HG02840 (cell line): ENCODE data around the gene OR10C1.
"Not testable (repeated sequence)": the region's sequence is repeated elsewhere in the genome, so short reads cannot be mapped to it uniquely, and the experiment has no call there.

Experiments
- ATAC-seq: cut with Tn5 transposase; IDR thresholded peaks from one replicate; pipeline ENCODE4 v1.9.1; 2021; ENCODE audit warnings: mild to moderate bottlenecking, moderate library complexity, moderate number of reproducible peaks; ENCODE audit not compliant: unreplicated experiment, low FRiP score

OR10C1 gene, protein sequence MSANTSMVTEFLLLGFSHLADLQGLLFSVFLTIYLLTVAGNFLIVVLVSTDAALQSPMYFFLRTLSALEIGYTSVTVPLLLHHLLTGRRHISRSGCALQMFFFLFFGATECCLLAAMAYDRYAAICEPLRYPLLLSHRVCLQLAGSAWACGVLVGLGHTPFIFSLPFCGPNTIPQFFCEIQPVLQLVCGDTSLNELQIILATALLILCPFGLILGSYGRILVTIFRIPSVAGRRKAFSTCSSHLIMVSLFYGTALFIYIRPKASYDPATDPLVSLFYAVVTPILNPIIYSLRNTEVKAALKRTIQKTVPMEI

DNA sequence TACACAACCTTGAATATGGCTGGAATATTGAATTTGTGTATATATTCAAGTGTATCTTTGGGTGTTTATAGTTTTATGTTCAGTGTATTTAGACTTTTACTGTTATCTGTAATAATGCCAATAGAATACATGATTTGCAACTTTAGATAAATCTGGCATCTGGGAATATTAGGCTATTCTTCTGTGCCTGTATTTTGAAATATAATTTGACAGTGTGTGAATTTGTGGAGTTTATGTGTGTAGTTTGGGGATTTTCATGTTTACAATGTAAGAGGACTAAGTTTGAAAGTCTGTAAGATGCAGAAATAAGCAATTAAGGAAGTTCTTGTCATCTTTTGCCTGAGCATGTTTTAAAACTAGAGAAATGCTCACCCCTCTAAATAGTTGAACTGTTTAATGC, at the start of gene OR10C1:
Gene OR10C1, plus strand, starts transcription at position 301 of the 400 bp plus-strand sequence. CDS start 710 bp downstream, outside the sequence.
- no peak for ATAC-seq

DNA sequence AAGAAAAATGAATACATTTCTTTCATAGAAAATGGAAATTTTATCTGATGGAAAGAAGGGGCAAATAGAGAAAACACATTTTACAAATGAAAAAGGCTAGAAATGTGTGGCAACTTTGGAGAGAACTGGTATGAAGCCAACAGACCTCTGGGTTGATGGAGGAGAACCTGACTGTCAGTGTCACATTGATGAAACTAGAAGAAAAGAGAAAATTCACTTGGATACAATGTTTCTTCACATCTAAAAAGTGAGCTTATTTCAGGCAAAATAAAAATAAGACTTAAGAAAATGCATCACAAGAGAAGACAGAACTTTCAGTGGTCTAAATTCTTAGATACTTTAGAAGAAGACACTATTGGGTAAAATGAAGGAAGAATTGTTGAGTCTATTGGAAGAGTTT, 43.8 kb upstream of the OR10C1 start, which contains the start of gene OR12D2:
Gene OR12D2, plus strand, starts transcription at position 301 of the 400 bp plus-strand sequence. CDS start 1,069 bp downstream, outside the sequence.
- ATAC-seq, result no peak

DNA sequence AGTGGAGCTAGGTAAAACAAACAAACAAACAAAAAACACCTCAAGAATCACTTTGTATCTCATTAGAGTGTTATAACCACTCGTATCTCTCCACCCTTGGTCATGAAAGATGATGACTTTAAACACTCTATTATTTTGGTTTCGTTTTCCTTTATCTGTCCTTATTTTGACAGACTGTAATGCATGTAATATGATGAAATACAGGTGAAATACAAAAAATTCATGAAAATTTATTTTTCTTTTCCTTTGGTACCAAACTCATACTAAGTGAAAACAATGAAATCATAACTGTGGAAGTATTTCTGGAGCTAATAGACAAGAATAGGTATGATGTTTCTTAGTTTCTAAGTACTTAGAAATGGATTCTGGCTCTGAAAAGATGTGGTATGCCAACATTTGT, 39.6 kb upstream of the OR10C1 start:
- ATAC-seq, result no peak

DNA sequence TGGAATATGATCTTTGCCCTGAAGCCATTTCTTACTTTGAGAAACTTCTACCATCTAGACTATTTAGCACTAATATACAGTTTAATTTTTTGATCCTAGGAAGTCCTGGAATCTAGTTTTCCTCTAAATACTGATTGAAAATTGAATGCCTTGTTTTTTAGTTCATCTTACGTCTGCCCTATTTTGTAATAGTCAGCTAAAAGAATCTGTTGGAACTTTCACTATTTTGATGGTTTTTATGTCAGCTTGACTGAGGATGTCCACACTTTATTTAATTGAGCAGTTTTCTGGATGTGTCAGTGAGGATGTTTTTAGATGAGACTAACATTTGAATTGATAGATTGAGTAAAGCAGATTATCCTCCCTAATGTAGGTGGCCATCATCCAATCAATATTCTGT, 35.3 kb upstream of the OR10C1 start:
- ATAC-seq, result no peak

DNA sequence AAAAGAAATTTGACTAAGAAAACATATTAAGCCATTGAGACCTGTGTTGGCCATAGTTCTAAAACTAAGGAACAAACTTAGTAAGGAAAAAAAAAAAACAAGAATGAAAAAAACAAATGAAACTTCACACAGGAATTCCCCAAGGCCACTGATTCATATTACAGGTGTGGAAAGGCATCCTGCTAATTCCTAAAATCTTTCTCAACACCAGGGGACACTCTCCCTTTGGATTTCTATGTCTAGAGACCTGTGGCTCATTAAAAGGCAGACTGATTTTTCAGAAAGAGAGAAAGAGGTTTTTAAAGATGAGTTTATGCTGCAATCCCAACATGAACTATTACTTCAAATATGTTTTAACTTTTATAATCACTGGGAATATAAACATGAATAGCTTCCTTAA, 24.5 kb upstream of the OR10C1 start, which contains the start of gene OR12D1:
Gene OR12D1, plus strand, starts transcription at position 341 of the 400 bp plus-strand sequence.
- no peak for ATAC-seq

DNA sequence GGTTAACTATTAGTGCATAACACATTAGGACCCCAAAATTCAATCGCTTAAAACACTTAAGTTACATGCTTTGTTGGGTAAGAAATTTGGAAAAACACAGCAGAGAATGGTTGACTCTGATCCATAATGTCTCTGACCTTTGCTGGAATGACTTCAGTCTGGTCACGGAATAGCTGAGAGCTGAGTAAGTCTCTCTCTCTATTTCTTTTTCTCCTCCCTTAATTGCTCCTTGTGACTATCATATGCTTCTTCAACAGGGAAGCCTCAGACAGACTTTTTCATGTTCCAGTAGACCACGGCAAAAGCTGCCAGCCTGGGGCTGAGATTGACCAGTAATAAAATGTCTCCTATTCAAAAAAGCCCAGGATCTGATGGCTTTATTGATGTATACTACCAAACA, 19.6 kb upstream of the OR10C1 start:
- no peak for ATAC-seq

DNA sequence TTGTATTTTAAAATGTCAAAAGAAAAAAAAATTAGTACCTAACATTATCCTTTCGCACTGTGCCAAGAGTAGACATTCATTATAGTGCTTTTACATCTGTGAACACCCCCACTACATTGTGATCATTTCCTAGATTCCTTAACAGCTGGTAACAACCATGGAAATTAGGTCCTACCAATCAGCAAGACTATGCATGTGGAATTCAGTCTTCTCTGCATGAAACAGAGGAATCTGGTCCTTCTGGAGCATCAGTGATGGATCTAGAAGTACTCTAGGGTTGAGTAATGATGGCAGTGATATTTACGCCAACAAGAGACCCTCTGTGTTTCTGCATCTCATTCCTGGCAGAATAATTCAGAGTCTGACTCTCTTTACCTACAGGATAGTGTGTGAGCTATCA, 14.9 kb upstream of the OR10C1 start:
- no peak for ATAC-seq

DNA sequence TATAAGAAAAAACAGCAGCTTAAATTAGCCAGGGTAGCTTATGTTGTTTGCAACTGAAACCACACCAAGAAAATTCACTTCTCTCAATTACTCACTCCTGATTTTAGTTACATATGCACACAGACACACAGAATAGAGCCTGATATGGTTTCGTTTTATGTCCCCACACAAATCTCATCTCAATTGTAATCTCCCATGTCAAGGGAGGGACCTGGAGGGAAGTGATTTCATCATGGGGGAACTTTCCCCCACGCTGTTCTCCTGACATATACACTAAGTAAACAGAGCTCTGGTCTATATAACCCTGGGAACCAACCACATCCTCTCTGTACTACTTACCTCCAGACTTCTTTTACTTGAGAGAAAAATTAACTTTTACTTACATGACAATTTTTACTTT, 14.5 kb upstream of the OR10C1 start:
- ATAC-seq, result no peak

DNA sequence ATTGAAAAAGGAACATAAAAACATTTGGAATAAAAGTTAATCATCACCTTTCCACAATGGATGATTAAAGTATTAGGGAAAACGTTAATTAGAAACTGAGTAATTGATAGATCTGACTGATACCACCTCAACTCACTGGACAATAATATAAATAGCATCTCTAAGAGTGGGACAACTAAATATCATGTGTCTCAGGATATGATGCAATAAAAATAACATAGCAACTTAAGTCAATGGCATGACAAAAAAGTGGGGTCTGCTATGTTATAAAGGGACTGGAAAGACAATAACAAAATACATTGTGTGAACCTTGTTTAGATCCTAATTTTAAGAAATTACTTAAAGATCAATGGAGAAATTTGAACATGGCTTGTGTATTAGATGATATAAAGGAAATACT, 14.0 kb upstream of the OR10C1 start:
- ATAC-seq, result no peak

DNA sequence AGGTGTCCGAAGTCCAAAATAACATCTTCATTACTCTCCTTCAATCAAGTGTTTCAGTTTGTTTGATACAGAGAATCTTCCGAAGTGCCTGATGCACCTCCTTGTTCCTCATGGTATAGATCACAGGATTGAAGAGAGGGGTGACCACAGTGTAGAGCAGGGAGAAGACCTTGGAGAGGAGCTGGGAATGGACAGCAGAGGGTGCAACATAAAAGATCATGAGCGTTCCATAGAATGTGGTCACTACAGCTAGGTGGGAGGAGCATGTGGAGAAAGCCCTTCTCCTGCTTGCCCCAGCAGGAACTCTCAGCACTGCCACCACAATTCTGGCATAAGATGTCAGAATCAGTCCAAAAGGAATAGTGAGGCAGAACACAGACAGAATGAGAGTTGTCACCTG, 12.5 kb upstream of the OR10C1 start:
- no peak for ATAC-seq

DNA sequence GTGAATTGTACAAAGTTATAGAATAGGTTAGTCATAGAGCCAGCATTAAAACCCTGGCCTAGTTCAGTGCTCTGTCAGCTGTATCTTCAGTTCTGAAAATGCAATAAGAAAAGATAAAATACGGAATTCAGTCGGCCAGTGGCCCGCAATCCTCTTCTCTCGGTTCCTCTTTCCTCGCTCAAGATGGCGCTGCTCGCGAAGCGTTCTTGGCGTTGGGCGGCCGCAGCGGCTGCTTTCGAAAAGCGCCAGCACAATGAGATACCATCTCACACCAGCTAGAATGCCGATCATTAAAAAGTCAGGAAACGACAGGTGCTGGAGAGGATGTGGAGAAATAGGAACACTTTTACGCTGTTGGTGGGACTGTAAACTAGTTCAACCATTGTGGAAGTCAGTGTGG, 2.4 kb upstream of the OR10C1 start:
- ATAC-seq, result not testable (repeated sequence)

DNA sequence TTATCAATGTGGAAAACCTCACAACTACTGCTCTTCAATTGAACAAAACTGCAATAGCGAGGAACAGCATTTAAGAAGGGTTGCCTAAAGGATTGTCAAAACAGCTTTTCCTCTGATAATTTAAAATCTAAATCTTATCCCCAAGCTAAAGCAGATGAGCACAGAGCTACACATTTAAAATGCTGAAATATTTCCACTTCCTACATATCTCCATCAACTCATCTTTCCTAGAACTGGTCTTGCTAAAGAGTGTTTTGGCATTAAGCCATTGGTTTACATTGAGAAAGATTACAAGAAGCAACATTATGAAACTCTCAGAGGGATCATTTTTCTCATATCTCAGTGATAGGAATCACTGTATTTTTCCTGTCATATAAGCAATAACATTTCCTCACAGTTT, 3.6 kb downstream of the OR10C1 start:
- ATAC-seq, result no peak

DNA sequence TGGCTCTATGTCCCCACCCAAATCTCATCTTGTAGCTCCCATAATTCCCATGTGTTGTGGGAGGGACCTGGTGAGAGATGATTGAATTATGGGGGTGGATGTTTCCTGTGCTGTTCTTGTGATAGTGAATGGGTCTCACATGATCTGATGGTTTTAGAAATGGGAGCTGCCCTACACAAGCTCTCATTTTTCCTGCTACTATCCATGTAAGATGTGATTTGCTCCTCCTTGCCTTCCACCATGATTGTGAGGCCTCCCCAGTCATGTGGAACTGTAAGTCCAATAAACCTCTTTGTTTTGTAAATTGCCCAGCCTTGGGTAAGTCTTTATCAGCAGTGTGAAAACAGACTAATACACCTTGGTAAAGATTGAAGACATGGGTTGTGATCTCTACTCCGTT, 4.9 kb downstream of the OR10C1 start:
- ATAC-seq, result not testable (repeated sequence)

DNA sequence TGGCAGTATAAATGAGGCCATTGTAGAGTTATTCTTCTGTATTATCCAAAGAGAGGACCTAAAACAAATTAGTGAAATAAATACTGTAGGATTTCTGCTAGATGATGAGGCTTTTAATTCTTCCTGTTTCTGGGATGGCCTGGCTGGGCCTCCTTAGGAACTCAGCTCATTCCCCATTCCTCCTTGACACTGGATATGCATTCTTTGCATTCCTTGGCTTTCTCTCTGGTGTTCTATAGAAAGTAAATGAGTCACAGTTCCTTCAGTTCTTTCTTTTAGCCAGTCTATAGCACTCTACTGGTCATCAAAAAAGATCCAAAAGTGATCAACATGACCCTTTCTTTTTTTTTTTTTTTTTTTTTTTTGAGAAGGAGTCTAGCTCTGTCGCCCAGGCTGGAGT, 8.6 kb downstream of the OR10C1 start:
- ATAC-seq, result no peak

DNA sequence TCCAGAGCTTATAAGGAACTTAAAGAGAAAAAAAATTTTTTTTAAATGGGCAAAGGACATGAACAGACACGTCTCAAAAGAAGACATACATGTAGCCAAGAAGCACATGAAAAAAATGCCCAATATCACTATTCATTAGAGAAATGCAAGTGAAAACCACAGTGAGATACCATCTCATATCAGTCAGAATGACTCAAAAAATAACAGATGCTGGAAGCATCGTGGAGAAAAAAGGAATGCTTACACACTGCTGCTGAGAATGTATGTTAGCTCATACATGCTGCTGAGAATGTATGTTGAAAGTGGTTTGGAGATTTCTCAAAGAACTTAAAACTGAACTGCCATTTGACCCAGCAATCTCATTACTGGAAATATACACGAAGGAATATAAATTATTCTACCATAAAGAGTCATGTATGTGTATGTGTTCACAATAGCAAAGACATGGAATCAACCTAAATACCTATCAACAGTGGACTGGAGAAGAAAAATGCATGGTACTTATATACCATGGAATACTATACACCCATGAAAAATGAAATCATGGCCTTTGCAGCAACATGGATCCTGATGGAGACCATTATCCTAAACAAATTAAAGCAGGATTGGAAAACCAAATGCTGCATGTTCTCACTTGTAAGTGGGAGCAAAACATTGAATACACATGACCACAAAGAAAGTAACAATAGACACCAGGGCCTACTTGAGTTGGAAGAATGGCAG, 12.5 kb downstream of the OR10C1 start:
- no peak for ATAC-seq

DNA sequence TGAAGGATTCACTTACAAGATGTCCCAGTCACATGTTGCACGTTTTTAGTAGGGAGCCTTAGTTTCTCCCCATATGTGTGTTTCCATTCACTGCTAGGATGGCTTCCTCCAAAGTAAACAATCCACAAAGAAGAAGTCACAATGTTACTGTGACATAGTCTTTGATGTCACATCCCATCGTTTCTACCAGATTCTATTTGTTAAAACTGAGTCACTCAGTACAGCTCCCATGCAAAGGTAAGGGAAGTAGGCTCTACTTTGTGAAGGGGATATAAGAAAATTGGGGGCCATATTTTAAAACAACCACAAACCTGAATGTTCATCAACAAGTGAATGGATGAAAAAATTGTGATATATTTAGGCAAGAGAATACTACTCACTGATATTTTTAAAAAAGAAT, 17.9 kb downstream of the OR10C1 start, which contains the start of the genes OR11A1 and OR2H1:
Gene OR11A1, minus strand, starts transcription at position 101 of the 400 bp plus-strand sequence. CDS start 29,430 bp downstream, outside the sequence.
Gene OR2H1, plus strand, starts transcription at position 185 of the 400 bp plus-strand sequence. CDS start 4,615 bp downstream, outside the sequence.
- ATAC-seq, result no peak

DNA sequence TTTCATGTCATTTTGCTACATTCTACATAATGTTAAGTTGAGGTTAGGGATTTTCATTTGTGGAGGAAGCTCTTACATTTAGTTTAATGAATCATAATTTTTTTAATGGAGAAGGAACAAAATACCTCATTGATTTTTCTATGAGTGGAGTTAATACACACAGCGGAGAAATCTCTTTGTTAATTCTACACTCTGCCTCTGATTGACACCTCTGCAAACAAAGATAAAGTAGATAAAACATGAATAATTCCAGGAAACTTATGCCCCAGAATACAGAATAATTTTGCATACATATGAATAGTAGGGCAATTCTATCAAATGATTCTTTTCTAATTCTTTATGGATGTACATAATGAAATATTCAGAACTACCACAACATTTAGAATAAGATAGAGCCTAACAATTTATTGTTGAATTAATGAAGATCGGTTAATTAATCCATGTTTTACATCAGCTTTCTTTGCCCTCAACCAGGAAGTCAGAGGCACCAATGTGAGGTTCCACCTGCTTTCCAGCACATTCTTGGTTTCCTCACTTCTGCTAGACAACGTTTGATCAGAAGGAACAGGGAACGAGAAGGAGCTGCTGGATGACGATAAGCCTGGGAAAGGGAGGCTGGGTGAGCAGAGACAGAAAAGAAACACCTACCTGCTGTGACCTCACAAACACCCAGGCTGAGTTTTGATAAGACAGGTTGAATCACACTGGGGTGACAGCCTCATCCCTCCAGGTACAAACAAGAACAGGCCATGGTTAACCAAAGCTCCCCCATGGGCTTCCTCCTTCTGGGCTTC, 22.1 kb downstream of the OR10C1 start:
- ATAC-seq, result no peak

DNA sequence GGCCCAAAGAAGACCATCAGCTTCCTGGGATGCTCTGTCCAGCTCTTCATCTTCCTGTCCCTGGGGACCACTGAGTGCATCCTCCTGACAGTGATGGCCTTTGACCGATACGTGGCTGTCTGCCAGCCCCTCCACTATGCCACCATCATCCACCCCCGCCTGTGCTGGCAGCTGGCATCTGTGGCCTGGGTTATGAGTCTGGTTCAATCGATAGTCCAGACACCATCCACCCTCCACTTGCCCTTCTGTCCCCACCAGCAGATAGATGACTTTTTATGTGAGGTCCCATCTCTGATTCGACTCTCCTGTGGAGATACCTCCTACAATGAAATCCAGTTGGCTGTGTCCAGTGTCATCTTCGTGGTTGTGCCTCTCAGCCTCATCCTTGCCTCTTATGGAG, 22.9 kb downstream of the OR10C1 start:
- no peak for ATAC-seq

DNA sequence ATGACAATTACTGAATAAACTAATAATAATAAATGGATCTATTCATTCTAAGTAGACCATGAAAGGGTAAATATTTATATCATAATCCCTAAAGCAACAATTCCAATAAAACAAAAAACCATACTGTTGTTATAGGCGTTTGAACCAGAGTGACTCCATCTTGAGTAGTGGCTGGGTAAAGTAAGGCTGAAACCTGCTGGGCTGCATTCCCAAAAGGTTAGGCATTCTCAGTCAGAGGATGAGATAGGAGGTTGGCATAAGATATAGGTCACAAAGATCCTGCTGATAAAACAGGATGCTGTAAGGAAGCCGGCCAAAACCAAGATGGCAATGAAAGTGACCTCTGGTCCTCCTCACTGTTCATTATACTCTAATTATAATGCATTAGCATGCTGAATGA, 26.2 kb downstream of the OR10C1 start:
- no peak for ATAC-seq

DNA sequence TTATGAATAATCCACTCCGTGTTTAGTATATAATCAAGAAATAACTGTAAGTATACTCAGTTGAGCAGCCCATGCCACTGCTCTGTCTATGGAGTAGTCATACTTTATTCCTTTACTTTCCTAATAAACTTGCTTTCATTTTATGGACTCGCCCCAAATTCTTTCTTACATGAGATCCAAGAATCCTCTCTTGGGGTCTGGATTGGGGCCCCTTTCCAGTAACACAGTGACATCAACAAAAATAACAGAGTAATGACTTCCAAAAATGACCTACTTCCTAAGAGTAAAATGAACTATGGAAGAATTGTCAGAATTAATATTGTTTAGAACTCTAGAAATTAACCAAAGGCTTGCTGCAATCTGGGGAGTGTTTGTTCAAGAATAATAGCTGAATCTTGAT, 26.7 kb downstream of the OR10C1 start:
- no peak for ATAC-seq

DNA sequence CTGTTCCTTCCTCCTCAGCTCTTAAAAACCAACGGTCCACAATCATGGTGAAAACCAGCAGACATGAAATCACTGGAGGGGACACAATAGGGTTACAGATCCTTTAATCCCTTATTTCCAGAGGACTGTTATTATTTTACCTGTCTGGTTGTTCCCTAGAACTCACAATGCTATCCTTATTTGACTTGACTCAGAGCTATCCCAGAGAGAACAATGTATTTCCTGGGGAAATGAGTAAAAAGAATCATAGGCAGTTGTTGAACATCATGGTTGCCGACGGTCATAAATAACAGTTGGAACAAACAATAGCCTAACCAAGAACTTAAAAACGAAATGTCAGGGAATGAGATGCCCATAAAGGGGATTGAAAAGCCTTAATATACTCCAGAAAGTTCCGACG, 27.1 kb downstream of the OR10C1 start:
- ATAC-seq, result no peak
